ENCODE results near the gene EPB41L4B. TPM values are rescaled to one million over a fixed set of nuclear protein-coding genes. Genes with fewer than 3 reads are reported as not detected.
"Not testable (repeated sequence)": the region's sequence is repeated elsewhere in the genome, so short reads cannot be mapped to it uniquely, and the experiment has no call there.

Gene EPB41L4B
- total RNA-seq, 6 experiments from 2014 or later, result 0.33 to 0.37 (median 0.35) TPM; not detected in 2

DNA sequence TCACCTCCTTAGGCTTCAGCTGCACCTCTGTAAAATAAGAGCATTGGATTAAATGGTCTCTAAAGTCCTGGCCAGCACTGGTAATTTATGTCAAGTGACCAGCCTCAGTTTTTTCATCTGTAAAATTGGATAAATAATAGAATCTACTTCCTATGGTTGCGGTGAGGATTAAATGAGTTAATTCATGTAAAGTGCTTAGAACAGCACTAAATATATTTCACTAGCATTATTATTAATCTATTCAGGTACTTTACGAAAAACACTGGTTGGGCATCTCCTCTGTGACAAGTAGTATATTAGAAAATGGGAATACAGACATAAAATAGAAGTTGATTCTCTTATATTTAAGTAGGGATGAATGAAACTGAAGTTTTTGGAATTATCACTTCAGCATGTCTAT is 187.3 kb downstream of the EPB41L4B start:
- H3K27ac Mint-ChIP-seq, result no peak overlapping the region
- no peaks in the 10 kb centered on the region for H3K36me3 Mint-ChIP-seq (ENCODE audit: low read depth)
- H3K4me3 Mint-ChIP-seq, result no peak overlapping the region
- no peaks in the 10 kb centered on the region for H3K4me1 Mint-ChIP-seq (ENCODE audit: low read depth)
- no peak for DNase-seq
- TF ChIP-seq, protein P1, sequence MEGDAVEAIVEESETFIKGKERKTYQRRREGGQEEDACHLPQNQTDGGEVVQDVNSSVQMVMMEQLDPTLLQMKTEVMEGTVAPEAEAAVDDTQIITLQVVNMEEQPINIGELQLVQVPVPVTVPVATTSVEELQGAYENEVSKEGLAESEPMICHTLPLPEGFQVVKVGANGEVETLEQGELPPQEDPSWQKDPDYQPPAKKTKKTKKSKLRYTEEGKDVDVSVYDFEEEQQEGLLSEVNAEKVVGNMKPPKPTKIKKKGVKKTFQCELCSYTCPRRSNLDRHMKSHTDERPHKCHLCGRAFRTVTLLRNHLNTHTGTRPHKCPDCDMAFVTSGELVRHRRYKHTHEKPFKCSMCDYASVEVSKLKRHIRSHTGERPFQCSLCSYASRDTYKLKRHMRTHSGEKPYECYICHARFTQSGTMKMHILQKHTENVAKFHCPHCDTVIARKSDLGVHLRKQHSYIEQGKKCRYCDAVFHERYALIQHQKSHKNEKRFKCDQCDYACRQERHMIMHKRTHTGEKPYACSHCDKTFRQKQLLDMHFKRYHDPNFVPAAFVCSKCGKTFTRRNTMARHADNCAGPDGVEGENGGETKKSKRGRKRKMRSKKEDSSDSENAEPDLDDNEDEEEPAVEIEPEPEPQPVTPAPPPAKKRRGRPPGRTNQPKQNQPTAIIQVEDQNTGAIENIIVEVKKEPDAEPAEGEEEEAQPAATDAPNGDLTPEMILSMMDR (IDR thresholded peaks at IDR 0.05), result no peak
- H3K27me3 Mint-ChIP-seq (ENCODE audit: insufficient read depth), result peaks cover 9% of the 10 kb centered on the region
- H3K9me3 Mint-ChIP-seq, result no peaks in the 10 kb centered on the region

DNA sequence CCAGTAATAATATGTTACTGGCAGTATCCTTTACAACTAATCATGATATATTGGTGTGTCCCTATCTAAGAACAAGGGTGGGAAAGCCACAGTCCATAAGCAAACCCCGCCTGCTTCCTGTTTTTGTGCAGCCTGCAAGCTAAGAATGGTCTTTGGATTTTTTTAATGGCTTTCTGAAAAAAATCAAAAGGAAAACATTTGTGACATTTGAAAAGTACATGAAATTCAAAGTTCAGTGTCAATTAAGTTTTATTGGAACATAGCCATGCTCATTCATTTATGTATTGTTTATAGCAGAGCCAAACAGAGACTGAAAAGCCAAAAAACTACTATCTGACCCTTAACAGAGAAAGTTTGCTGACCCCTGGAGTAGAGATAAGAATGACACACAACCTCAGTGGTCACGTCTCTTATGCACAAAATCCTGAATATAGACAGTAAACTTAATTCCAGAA is 188.3 kb downstream of the EPB41L4B start:
- Mint-ChIP-seq H3K27me3 (ENCODE audit: insufficient read depth) (peaks cover 3% of the 10 kb centered on the region), H3K4me1 (ENCODE audit: low read depth) (no peaks in the 10 kb centered on the region), H3K36me3 (ENCODE audit: low read depth) (no peaks in the 10 kb centered on the region), H3K4me3 (no peak overlapping the region), H3K9me3 (no peaks in the 10 kb centered on the region), H3K27ac (no peak overlapping the region)
- no peak for DNase-seq
- TF ChIP-seq, protein P1 (IDR thresholded peaks at IDR 0.05), result no peak

DNA sequence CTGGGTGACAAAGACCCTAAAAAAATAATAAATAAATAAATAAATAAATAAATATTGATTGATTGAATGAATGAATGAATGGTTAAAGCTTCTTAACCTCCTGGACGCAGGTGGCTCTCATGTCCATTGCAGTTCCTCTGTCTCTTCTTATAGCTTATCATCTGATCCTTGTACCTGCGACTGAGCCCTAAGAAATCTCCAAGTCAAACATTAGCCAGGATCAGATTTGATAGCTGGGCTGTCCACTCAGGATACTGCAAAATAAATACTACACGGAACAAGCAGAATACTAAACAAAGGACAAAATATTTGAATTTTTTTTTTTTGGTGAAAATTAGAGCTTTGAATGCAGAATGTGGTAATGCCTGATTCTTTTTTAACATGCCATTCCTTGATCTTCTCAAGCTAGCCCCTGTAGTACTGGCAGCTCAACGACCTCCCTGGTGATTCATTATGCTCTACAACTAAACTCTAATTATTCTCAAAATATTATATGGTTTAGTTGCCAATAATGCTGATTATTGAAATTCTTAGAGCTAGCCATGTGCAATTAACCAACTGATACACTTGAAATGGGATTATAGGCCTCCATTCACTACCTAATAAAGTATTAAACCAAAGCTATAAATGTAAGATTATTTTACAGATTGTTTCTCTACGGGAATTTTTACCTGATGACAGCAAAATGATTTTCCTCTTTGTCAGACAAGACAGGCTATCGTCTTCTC is 191.2 kb downstream of the EPB41L4B start:
- H3K27me3 Mint-ChIP-seq (ENCODE audit: insufficient read depth), result peaks cover 3% of the 10 kb centered on the region; the same call in 1 of the 2 replicates
- no peak overlapping the region for H3K27ac Mint-ChIP-seq
- H3K36me3 Mint-ChIP-seq (ENCODE audit: low read depth), result no peaks in the 10 kb centered on the region
- H3K9me3 Mint-ChIP-seq, result no peaks in the 10 kb centered on the region
- H3K4me3 Mint-ChIP-seq, result no peak overlapping the region
- TF ChIP-seq, protein P1 (IDR thresholded peaks at IDR 0.05), result no peak
- no peak for DNase-seq
- H3K4me1 Mint-ChIP-seq (ENCODE audit: low read depth), result no peaks in the 10 kb centered on the region

DNA sequence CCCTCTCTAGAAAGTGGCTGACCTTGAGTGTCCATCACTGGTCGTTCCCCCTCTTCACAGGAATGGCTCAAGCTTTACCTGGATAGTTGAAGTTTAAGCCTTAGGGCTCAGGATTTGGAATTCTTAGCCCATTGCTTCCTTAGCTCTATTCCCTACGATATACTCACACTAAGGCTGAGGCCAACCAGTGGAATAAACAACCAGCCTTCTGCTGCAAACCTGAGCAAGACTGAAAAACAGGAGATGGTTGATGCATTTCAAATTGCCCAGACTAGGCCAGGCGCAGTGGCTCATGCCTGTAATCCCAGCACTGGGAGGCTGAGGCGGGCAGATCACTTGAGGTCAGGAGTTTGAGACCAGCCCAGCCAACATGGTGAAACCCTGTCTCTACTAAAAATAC is 194.2 kb downstream of the EPB41L4B start:
- not testable (repeated sequence) for H3K4me1 Mint-ChIP-seq (ENCODE audit: low read depth)

DNA sequence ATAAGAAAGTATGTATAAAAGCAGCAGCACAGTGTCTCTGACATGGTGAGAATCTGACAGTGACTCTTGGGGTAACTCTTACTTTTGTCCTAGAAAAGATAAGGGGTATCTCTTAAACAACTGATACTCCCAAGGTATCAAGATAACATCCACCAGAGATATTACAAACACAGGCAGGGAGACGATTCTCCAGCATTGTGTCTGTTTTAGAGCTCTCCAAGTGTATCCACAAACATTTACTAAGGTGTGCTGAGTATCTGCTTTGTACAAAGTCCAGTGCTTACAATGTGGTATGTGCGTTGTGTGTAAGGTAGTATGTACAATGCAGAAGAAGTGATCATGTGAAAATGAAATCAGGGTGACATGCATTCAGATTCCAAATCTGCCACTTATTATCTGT is 196.7 kb downstream of the EPB41L4B start:
- Mint-ChIP-seq H3K9me3 (no peaks in the 10 kb centered on the region), H3K36me3 (ENCODE audit: low read depth) (no peaks in the 10 kb centered on the region), H3K27me3 (ENCODE audit: insufficient read depth) (no peaks in the 10 kb centered on the region), H3K4me1 (ENCODE audit: low read depth) (peaks cover 7% of the 10 kb centered on the region), H3K27ac (no peak overlapping the region), H3K4me3 (no peak overlapping the region)
- DNase-seq, result no peak
- TF ChIP-seq, protein P1 (IDR thresholded peaks at IDR 0.05), result no peak

More for the DNA sequence above, 194.2 kb downstream of the EPB41L4B start:
- H3K36me3 Mint-ChIP-seq (ENCODE audit: low read depth); DNase-seq; H3K9me3 Mint-ChIP-seq; H3K27ac Mint-ChIP-seq; H3K27me3 Mint-ChIP-seq (ENCODE audit: insufficient read depth); H3K4me3 Mint-ChIP-seq: not testable (repeated sequence)

All from HFFc6 (cell line).